HG03378 (cell line): Measurements from ENCODE around the gene LMNTD2.

Experiments used
- ATAC-seq: cut with Tn5 transposase; IDR thresholded peaks from one replicate; pipeline ENCODE4 v1.9.1; 2021; ENCODE audit warnings: mild to moderate bottlenecking, moderate library complexity; ENCODE audit not compliant: unreplicated experiment

The LMNTD2 gene

DNA sequence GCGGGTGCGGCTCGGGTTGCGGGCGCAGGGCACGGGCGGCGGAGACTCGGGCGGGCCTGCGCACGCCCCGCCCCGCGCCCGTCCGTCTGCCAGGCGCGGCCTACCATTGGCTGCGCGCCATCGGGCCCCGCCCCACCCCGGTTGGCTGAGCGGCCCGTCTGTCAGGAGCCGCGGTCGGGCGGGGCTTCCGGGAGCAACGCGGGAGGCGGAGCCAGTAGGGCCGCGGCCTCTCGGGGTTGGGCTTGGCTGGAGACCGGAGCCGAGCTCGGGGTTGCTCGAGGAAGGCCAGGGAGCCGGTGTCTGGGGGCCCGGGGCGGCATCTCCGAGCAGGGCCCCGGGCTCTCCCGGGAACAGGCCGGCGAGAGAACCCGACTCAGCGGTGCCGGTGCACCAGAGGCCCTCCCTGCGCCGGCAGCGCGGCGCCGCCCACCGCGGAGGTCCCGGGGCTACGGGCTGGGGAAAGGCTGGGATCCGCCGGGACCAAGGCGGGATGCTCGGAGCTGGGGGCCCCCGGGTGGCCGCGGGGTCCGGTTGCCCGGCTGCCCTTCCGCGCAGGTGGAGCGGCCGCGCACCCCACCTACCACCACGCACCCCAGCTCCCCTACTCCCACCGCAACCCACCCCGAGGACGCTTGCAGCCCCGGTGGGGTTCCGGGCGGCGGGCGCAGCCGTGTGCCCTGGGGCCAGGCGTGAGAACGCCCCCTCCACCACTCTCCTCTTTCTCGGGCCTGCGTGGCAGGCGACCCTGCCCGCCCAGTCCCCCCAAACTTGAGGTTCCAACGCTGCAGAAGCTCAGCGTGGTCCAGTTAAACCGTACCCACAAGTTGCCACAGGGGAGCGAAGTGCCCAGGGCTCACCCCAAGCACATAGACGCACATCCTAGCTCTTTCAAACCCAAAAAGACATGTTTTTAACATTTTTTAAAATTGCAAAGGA is 24.8 kb downstream of the LMNTD2 start, which contains the start of gene HRAS:
HRAS (minus strand) TSS at position 58 of the 936 bp plus-strand sequence.
- peak; percentile 38 for ATAC-seq

GRCh38 chr11:535210-535518 is 25.4 kb downstream of the LMNTD2 start:
- ATAC-seq: no peak

GRCh38 chr11:534396-535209 is 25.9 kb downstream of the LMNTD2 start:
- ATAC-seq: no peak

- no peak for ATAC-seq
Observed at GRCh38 chr11:533586-534395, 26.7 kb downstream of the LMNTD2 start.

- no peak for ATAC-seq
Observed at GRCh38 chr11:532986-533585, 27.5 kb downstream of the LMNTD2 start.

- no peak for ATAC-seq
Observed at GRCh38 chr11:532527-532985, 28.0 kb downstream of the LMNTD2 start.

- ATAC-seq: no peak
Observed at GRCh38 chr11:531919-532526, 28.5 kb downstream of the LMNTD2 start.

DNA sequence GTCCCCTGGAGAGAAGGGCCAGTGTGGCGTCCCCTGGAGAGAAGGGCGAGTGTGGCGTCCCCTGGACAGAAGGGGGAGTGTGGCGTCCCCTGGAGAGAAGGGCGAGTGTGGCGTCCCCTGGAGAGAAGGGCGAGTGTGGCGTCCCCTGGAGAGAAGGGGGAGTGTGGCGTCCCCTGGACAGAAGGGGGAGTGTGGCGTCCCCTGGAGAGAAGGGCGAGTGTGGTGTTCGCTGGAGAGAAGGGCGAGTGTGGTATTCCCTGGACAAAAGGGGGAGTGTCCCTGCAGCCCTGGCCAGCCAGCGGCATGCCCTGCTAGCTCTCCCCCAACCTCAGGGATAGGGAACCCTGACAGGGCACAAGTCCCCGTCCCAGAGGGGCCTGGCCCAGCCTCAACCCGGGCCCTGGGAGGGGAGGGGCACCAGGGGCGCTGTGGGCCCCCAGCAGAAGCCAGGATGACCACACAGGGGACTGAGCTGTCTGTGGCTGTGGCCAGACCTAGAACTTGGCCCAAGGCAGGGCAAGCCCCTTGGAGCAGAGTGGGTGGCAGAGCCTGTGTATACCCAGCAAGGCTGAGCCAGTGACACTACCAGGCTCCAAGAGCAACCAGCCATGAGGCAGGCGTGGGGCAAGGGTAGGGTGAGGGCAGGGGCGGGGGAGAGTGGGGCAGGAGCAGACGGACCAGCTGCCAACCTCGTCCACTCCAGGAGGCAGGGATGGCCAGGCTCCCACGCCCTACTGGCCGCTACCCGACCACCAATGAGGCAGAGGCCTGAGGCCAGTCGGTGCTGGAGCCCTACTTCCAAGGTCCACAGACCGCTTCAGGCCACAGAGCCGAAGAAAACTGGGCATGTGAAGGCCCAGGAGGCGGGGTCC is 29.3 kb downstream of the LMNTD2 start:
- ATAC-seq: no peak

DNA sequence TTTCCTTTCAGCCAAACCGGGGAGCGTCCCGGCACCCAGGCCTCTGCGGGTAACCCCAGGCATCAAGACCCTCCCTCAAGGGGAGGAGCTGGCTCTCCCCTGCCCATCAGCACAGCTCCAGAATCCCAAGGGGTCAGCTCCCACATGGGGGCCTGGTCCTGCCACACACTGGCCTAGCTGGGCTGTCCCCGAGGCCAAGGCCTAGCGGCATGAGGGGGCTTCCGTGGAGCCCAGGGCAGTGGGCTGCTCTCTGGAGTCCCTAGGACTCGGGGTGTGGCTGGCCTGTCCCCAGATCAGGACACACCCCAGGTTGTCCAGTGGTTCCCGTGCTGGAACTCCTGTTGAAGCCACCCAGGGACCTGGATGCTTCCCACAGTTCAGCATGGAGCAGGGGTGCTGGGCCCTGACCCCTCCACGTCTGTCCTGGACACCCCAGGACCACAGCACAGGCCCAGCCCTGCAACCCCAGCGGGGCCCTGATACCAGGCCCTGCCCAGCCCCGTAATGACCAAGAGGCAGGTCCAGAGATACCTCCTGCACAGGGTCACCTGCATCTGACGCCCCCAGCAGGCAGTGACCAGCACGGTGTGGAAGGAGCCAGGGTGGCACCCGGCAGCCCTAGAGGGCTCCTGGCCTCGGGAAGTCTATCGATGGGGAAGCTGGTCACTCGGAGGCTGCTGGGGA is 30.7 kb downstream of the LMNTD2 start:
- ATAC-seq: no peak

- no peak for ATAC-seq
Observed at GRCh38 chr11:528815-529727, 31.5 kb downstream of the LMNTD2 start.

DNA sequence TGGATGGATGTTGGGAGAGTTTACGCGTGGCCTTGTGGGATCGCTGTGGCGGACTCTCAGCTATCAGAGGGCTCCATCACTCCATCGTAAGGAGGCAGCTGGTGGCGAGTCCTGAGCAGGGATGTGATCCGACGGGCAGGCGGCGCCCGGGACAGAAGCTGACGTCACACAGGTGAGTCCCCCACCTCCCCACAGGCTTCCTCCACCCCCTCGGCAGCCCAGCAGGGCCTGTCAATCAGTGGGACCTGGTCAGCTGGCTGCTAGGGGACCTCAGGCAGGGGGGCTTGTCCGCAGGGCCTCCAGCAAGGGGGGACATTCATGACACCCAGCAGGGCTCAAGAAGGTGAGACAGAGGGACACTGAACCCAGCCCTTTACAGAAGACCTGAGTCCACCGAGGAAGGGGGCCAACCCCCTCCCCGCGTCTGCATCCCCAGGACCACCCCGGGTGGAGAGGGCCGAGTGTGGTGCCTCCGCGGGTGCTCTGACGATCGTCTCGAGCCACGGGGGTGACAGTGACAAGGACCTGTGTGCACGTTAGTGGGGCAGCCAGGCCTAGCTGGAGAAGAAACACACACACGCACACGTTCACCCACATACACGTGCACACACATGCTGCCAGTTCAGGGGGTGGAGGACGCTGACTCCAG is 32.2 kb downstream of the LMNTD2 start:
- ATAC-seq: no peak

DNA sequence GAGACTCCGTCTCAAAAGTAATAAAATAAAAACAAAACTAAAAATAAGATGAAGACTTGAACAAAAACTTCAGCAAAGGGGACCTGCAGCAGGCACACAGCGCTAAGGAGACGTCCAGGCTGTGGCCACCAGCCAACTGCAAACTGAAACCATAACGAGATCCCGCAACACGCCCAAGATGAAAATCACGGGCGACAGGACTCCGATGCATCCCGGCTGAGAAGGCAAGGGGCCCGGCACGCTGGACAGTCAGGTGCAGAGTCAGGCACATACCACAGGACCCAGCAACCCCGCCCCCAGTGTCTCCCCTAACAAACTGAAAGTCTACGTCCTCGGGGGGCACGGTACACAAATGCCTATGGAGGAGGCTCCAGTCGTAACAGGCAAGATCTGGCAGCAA is 34.3 kb downstream of the LMNTD2 start:
- no peak for ATAC-seq

GRCh38 chr11:521177-521688 is 39.3 kb downstream of the LMNTD2 start:
- ATAC-seq: no peak

DNA sequence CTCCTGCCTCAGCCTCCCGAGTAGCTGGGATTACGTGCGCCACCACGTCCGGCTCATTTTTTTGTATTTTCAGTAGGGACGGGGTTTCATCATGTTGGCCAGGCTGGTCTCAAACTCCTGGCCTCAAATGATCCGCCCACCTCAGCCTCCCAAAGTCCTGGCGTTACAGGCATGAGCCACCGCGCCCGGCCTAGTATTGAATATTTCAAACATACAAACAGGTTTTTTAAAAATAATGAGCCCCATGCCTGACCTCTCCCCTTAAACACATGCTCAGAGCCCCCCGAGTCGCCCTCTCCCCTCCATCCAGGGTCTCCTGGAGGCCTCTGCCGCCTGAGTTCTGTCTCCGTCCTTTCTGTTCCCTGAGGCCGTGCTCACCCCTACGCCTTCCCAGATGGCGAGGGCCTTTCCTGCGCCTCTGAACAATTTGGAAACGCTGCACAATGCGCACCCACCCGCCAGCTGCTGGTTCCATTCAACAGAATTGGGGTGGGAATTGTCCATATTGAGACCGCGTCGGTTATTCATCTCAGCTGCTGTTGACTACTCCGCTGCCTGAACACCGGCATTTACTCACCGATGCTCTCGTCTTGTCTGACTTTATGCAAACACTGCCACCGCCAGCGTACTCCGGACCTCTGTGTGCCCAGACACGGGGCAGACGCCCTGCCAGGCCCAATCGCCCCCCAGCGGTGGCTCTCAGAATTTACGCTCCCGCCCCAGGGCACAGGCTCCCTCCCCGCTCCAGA is 39.9 kb downstream of the LMNTD2 start:
- ATAC-seq: no peak

- no peak for ATAC-seq
Observed at GRCh38 chr11:518463-519202, 41.9 kb downstream of the LMNTD2 start.
